ENCODE measurements around the gene RNF44.
"Not testable (repeated sequence)": the region's sequence is repeated elsewhere in the genome, so short reads cannot be mapped to it uniquely, and the experiment has no call there.

The RNF44 gene

DNA sequence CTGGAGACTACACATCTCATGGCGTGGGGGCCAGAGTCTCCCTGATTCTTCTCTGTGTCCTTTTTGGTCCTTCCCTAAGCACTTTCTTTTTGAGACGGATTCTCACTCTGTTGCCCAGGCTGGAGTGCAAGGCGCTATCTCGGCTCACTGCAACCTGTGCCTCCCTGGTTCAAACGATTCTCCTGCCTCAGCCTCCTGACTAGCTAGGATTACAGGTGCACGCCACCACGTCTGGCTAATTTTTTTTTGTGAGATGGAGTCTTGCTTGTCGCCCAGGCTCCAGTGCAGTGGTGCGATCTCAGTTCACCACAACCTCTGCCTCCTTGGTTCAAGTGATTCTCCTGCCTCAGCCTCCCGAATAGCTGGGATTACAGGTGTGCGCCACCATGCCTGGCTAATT lies 13.7 kb upstream of the RNF44 start:
- not testable (repeated sequence) for DNase-seq

DNA sequence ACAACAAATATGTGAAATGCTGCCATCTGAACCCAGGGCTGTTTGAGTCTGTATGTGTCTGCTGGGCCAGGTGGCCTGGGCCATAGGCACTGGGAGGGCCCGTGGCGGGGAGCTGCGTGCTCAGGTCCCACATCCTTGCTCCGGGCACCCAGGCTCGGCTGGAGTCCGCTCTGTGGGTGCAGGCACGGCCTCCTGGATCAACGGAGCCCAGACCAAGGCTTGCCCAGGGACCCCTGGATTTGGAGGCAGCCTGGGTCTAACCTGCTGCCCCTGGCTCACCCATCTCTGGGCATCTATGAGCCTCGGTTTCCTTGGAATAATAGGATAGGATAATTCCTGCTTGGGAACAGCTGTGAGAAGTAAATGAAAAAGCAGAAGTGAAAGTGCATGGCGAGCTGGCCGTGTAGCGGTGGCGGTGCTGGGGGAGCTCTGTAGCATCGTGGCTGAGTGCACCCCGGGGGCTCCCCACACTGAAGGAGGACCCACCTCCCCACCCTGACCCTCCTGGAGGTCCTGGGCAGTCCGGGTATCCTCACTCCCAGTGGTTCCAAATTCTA lies 13.2 kb upstream of the RNF44 start:
- no peak for DNase-seq

DNA sequence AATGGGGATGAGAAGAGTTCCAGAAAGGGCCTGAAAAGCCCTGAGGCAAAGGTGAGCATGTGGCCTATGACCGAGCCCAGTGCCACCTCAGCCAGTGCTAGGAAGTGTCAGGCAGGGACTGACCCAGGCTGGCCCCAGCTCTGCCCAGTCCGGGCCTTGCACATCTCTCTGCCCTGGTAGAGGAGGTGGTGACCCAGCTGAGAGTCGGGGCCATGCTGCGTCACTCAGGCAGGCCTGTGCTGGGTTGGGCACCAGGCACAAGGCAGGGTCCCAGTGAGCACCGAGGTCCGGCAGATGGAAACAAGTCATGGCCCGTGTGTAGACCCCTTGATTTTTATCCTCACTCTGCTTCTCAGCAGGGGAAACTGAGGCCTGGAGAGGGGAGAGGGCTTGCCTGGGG lies 12.7 kb upstream of the RNF44 start:
- no peak for DNase-seq

DNA sequence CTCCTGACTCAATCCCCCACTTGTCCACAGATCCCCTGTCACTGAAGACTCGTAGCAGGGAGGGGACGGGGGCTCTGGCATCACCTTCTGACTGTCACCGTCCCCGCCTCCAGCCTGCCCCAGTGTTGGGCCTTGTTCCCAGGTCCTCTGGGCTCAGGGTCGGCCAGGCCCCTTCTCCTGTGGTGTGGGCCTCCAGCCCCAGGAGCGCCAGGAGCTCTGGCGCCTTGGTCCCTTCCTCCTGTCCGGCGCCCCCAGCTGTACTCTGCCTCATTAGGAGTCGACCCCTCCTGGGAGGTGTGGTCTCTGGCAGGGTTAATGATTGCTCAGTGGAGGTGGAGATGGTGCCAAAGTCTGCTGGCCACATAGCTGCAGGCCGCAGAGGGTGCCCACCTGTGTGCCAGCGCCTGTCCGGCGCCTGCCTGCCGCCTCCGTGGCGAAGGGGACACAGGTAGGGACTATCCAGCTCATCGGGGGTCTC lies 11.8 kb upstream of the RNF44 start, which contains the start of gene CDHR2:
TSS of gene CDHR2 (plus strand) at position 376 of the 478 bp plus-strand sequence. CDS start 16,011 bp downstream, outside the sequence.
- DNase-seq: no peak

DNA sequence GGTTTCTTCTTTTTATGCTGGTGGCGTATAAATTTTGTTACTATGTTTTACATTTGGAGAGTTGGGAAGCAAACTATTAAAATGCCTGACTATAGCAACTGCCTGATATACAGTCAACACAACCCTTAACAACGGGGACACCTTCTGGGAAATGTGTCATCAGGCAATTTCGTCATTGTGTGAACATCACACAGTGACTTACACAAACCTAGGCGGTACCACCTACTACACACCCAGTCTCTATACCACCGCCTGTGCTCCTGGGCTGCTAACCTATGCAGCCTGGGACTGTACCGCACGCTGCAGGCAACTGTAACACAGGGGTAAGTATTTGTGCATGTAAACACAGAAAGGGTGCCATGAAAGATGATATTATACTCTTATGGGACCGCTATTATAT lies 10.6 kb upstream of the RNF44 start:
- DNase-seq: no peak

DNA sequence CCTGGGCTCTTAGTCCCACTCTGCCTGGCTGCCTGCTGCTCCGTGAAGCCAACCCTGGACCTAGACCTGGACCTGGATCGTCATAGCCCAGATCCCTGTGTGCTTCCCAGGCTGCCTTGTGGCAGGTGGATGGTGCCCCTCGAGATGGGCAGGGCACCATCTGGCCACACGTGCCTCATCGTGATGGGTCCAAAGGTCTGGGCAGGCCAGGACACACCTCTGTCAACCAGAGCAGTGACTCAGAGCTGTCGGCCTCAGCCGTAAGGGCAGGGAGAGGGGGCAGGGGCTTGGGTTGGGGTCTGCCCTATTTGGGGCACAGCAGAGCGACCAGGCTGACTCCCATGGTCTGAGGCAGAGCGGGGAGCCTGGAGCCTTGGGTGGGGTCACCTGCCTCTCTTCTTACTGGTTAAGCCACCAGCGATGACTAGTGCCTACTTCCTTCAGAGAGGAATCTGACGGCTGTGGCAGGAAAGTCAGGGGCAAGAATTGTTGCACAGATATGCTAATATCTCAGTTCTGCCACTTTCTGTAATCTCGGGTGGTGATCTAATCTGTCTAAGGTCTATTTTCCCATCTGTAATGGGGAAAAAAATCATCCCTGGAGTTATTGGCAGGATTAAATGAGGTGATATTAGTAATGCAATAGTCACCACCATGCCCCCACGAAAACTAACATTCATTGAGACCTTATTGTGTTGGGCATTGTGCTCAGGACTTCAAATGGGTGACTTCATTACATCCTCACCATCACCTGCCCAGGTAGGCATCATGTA lies 8.7 kb upstream of the RNF44 start:
- no peak for DNase-seq

DNA sequence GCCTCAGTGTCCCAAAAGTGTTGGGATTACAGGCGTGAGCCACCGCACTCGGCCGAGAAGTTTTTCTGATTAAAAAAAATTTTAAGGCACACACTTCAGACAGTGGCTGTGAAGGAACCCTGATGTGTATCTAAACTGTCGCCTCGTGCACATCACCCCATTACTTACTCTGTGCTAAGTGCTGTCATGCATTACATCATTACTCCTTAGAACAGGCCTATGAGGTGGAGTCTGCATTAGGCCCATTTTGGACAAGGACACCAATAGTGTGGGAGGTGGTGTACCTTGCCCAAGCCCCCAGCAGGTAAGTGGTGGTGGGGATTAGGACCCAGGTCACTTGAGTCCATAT lies 8.2 kb upstream of the RNF44 start:
- no peak for DNase-seq

DNA sequence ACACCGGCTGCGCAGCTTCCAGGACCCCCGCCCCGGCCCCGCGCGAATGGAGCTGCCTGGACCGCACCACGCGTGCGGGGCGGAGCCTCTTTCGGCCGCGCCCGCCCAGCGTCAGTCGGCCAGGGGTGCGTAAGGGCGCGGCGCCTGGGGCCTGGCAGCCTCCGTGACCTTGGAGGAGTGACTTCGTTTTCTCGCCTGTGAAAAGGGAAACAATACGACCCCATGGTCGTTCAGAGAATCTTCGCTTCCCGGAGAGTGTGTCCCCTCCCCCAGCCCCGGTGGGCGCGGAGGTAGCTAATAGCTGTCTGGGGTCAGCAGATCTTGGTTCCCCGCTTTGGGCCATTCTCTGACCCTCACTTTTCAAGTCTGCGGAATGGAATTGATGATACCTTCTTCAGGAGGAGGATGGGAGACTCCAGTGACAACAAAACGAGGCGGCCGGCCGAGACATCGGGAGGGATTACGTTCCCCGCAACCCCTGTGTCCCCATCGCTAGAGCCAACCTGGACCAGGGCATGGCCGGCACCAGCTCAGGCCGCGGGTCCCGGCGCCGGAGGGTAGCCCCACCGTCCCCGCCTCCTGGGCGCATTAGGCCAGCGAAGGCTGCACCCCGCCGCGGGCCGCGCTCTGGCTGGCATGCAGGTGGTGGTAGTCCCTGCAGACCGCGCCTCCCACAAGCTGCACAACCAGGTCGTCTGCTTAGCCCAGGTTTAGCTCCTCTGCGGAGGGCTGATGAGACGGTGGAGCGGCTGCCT lies 6.4 kb upstream of the RNF44 start:
- DNase-seq: peak; percentile 70

DNA sequence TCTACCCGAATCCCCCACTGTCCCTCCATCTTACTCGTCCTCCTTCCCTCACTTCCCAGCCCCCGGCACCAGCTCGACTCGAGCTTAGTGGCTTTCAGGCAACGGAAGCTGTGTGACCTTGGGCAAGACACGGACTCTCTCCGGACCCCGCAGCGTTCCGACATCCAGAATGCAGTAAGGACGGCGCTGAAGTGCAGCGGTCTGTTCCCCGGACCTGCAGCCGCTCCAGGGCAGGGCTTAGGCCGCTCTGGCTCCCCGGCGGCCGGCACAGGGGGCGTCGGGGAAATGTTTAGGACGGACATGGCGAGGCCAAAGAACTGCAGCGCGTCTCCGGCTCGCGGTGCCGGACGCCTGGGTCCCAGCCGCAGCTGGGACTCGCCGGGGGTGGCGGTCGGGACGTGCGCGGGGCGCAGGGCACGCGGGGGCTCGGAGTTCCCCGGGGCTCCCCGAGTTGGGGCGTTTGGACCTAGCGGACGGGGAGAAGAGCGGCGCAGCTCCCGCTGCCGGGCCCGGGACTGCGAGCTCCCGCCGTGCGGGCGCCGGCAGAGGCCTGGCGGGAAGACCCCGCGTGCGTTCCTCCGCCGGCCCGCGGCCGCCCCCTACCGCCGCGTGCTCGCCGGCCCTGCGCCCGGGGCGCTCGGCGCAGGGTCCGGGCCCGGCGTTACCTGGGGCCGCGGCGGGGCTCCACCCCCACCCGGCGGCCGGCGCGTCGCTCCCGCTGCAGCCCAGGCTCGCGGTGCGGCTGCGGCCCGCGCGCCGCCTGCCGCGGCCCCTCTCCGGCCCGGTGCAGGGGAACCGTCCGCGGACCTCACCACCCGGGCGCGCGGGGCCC lies 5.6 kb upstream of the RNF44 start:
- DNase-seq: peak; percentile 11

DNA sequence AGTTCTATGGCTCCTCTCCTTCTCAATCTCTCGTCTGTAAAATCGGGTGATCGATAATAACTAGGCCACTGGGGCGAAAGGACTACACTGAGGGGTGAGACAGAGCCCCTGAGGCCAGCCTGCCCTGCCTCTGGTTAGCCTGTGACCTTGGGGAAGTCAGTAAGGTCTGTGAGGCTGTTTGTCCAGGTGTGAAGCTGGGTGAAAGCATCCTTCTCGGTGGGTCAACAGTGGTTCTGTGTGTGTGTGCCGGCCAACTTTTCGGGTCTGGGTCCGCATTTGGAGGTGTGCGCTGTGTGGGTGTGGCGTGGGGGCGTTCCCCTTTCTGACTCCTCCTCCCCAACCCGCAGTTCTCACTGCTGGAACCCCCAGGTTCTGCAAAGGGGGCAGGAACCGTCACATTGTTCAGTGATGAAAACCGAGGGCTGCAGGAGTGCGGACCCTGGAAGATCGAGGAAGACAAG lies 5.0 kb upstream of the RNF44 start:
- DNase-seq: peak; percentile 59

DNA sequence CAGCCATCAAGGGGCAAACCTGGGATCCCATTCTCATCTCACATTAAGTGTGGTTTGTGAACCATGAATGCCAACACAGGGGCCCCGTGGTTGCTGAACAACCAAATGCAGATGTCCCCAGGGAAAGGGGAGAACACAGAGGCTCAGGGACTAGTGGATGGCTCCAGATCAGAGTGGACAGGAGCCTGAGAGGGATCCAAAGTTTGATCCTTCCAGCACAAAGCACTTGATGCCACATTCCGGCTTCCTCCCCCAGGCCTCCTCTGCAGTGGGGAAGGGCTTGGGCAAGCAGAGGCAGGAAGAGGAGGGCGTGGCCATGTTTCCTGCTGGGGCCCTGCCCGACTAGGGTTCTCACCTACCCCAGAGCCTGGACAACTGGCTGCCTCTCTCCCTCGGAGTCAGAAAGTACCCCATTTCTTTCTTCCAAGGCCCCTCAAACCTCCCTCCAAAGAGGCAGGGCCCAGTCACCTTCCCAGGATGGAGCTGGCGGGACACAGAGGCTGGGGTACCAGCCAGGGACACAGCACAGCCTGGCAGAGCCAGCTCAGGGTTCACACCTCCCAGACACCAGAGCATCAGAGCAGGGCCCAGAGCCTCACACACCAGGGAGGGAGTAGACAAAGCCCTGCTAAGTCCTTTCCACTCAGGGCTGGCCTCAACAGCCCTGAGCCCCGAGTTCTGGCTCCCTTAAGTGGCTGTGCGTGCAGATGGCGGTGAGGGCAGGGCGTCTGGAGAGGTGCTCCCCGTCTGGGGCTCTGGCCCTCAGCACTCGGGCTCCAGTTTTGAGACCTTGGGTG lies 4.3 kb upstream of the RNF44 start:
- DNase-seq: peak; percentile 72

DNA sequence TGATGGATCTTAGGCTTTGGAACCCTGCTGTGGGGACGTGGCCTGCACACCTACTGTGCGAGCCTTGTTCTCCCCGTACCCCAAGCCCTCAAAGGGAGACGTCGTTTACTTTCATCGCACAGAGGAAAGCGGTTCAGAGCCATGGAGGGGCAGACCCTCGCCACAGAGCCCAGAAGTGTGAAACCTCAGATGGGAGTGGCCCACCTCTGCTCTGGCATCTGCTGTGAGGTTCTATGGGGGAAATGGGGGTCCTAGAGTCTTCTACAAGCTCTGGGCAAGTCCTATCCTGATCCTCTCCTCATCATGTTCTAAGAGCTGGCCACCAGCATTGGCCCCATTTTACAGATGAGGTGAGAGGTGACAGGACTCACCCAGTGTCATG lies 3.7 kb upstream of the RNF44 start:
- DNase-seq: peak; percentile 10

DNA sequence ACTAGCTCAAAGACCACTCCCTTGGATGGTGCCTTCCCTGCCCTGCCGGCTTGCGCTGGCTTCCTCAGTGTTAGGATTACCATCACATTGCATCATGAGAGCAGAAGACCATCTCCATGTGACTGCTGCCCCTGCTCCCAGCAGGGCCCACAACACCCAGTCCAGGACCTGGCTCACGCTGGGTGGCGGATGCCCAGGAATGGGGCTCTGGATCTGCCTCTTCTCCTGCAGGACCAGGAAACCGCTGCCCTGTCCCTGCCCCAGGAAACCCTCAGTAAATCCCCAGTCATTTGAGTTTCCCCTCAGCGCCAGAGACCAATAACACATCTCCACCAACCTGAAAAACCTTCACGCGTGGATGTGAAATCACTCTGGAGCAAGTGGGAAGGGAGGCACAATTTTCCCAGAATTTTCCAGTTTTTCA lies 3.3 kb upstream of the RNF44 start:
- no peak for DNase-seq

DNA sequence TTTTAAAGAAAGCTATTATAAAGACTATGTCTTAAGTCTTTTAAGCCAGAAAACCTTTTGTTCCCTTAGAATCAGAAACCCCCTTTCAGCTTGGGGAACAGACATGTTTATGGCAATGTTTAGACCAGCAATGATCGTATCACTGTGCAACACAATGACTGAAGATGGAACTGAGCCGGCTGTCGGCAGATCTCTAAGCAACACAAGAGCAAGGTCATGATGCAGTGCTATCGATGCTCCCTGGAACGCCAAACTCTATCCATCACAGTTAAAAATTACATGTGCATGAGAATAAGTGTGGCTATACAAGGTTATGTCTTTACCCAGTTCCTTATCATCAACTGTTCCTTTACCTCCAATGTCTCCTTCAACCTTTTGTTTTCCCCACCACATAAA lies 1.8 kb upstream of the RNF44 start:
- no peak for DNase-seq

DNA sequence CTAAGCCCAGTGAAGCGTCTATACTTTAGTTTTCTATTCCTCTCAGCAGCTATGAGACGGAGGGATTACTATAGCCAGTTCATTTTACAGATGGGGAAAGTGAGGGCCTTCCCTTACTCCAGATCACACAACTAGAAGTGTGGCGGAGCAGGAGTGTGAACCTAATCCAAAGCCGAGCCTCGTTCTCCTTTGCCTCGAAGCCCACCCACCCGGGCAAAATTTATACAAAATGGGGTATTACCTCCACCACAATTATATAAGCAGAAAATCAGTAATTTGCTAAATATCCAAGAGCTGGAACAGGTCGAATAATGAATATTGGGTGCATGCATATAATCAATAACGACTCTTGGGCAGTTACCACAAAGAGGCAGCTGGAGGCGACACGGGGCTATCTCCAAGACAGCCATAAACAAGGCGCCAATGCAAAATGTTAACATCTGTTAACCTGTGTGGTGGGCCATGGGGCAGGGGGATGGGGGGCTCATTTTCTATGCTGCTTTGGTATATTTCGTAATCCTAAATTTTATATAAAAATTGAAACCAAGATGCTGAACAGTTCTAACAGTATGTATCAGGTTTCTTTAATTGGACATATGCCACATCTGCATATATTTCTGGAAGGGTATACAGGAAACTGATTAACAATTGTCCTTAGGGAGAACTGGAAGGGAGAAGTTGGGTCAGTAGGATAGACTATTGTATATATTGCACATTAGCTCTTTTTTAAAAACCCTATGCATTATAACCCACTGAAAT lies 1.2 kb upstream of the RNF44 start:
- no peak for DNase-seq

DNA sequence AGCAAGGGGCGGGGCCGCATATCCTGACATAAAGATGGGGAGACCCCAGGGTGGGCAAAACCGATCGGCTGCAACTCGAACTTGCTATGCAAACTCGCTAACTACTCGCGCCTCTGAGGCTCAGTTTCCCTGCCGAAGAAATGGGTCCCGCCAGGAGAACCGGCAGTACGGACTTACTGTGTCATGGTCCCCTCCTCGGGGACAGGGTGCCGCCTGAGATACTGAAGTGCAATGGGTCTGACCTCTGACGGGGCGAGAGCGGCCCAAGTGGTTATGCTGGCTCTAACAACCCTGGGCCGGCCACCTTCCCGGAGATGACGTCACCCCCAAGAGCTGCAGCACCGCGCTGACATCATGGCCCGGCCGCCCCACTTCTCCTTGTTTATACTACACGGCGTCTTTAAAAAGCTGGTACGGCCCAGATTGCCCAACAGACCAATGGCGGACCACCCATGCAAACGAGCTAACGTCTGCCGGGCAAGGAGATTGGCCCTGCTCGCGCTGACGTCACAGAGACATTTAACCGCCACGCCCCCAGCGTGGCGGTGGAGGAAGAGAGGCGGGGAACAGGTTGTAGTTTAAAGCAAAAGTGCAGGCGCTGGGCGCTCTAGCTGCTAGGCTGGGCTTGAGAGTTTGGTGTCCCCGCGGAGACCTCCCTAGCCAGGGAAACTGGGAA lies 490 bp upstream of the RNF44 start:
- DNase-seq: peak; percentile 96

DNA sequence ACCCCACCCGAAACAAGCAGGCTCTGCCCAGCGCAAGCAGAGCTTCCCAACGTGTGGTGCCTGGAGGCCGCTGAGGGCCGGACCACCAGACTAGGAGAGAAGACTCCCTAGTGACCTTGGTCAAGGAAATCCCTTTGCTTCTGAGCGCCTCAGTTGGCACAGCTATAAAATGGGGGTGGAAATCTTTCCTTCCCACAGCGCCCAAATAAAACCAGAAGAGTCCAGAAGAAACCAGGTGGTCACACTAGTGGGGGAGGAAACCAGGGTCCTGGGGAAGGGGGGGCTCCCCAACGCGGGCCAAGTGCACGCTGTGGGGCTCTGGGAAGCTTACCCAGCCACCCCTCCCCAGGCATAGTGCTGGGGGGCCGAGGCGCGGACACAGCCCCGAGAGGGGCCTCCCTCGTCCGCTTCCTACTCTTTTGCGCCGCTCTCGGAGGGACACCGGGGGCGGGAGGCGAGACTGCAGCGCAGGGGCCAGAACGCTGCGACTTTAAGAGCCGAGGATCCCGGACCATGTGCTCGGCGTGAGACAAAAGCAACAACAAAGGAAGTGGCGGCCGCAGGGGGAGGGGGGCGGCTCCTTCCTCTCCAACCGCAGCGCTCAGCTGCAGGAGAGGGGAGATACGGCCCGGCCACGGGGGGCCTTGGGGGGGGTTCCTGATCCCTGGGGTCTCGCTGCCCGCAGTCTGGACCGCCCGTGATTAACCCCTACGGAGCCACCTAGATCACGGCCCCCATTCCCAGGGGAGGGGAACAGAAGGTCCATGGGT lies 885 bp downstream of the RNF44 start:
- DNase-seq: peak; percentile 84

DNA sequence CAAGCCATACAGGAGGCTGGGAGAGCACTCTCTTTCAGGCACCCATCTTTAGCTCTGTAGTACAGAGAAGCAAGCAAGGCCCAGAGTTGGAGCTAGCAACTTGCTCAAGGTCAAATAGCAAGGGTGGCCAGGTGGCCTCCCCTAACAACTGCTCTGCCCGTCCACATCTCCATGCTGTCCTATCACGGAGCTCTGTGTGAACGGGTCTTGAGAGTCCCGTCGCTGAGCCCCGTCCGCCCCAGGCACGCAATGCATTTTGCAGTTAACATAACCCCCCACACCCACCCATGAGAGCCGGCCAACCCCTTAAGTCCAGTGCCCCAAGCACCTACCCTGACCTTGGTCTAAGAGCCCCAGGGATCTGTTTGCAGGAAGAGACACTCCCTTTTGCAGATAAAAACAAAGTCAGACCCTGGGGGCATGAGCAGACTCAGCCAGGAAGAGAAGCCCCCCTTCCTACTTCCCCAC lies 1.5 kb downstream of the RNF44 start:
- DNase-seq: peak; percentile 22

DNA sequence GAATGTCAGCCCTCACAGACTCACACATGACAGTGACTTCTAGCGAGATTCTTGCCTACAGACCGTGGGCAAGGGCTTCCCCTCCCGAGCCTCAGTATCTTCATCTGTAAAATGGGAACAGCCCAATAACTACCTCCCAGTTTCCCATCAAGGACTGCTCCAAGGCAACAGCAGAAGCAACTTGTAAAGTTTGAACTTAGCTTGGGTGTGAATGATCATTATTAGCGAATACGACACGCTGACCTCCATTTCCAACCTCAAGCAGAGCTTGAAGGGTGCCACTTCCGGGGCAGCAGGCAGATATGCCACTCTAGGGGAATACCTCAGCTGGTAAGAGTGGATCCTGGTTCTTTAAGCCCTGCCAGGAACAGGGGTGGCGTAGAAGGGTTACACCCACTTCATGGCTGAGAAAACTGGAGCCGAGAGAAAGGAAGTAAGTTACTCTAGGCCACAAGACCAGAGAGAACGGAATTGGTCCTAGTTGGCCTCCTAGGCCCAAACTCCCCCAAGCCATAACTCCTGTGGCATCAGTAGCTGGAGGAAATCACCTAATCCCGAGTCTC lies 2.0 kb downstream of the RNF44 start:
- peak; percentile 34 for DNase-seq
